Body of pancreas (tissue), 4 donors: ENCODE data around the gene ORAI2.

ENCODE experiments used
- CTCF ChIP-seq, 7 experiments: fragments of 450-650 bp in 4 of 7; fragments of 200-600 bp in 3 of 7; sonication (generic) in 3 of 7; IDR thresholded peaks; one replicate each; pipeline ENCODE4 v1.5.1; 2016 to 2019; ENCODE audit warnings: antibody characterized with exemption in 7 of 7
- POLR2A ChIP-seq, 3 donors: fragments of 450-650 bp; IDR thresholded peaks; one replicate each; pipeline ENCODE4 v1.6.1; 2016; ENCODE audit warnings: antibody characterized with exemption in 3 of 3, mild to moderate bottlenecking in 2 of 3

DNA sequence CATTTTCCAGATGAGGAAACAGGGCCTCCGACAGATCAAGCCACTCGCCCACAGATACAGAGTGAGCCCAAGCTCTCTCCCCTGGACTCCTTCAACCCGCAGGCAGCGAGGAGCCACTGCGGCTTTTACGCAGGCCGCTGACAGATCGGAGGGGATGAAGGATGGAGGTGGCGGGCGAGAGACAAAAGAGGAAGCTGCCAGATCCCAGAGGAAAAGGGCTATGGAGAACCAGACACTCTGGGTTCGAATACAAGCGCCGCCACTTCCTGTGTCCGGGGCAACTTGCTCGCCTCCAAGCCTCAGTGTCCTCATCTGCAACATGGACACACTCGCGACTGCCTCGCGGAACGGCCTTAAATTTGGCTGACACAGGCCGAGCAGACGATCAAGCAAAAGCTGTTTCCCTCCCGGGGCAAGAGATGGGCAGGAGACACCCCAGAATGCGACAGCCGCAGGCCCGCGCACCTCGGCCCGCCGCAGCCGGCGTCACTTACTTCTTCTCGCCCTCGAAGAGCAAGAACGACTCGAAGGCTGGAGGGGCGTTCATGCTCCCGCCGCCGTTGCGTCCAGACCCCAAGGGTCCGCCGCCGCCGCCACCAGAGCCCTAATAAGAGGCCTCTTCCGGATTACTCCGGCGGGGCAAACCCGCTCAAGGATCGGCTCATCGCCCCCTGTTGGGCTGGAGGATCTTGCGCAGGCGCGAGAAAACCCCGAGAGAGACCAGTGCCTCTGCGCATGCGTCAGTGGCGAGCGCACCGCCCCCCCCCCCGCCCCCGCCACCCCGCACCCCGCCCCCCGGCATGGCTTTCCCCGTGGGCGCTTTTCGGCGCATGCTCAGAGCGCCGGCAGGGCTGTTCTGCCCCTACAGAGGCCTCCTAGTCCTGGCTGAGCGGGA lies 45.2 kb downstream of the ORAI2 start, which contains the start of gene POLR2J:
- TF ChIP-seq POLR2A (IDR thresholded peaks at IDR 0.05) (peak in 2 of 3 donors; percentile 25 to 72), CTCF (IDR thresholded peaks at IDR 0.05) (peak in 6 of 7 experiments; percentile 26 to 76 (median 45))
